Natural killer cell (primary cell): Measurements from ENCODE around the gene MIP. TPM values are rescaled to one million over a fixed set of nuclear protein-coding genes. Genes with fewer than 3 reads are reported as not detected.

Experiments used
- ATAC-seq, 3 donors: fragments of 150-1000 bp in 2 of 3; fragments of 200-7000 bp in 1 of 3; cut with Tn5 transposase; 1 replicate in 1 of 3; 2 replicates in 2 of 3; pipeline ENCODE4 v1.10.0; 2021; ENCODE audit warnings: mild to moderate bottlenecking in 2 of 3, moderate library complexity in 2 of 3
- DNase-seq, 2 donors: peaks; one replicate each; pipeline versions ENCODE4 v3.0.0 to v3.0.0-alpha.2; 2013 to 2021; ENCODE audit warnings: mixed read lengths in 1 of 2
- H3K27ac ChIP-seq: one replicate; pipeline ENCODE4 v1.5.1; 2013; ENCODE audit warnings: mild to moderate bottlenecking, low read length
- H3K27me3 ChIP-seq: one replicate; pipeline ENCODE4 v1.6.1; 2013; ENCODE audit warnings: low read length; ENCODE audit not compliant: control insufficient read depth, insufficient read depth
- H3K36me3 ChIP-seq: one replicate; pipeline ENCODE4 v1.6.1; 2013; ENCODE audit warnings: low read length; ENCODE audit not compliant: control insufficient read depth, insufficient read depth
- H3K4me1 ChIP-seq: one replicate; pipeline ENCODE4 v1.6.1; 2013; ENCODE audit warnings: low read length; ENCODE audit not compliant: control insufficient read depth, insufficient read depth
- H3K4me3 ChIP-seq: one replicate; pipeline ENCODE4 v1.5.1; 2013; ENCODE audit warnings: low read length
- H3K9me3 ChIP-seq: one replicate; pipeline ENCODE4 v1.6.1; 2013; ENCODE audit warnings: low read length; ENCODE audit not compliant: control insufficient read depth, insufficient read depth
- H3K27ac Mint-ChIP-seq, 2 donors: one replicate each; pipeline ENCODE4 v1.8.0; 2022; ENCODE audit warnings: mild to moderate bottlenecking in 2 of 2, mixed read lengths in 2 of 2, moderate library complexity in 1 of 2
- H3K27me3 Mint-ChIP-seq, 2 donors: one replicate each; pipeline ENCODE4 v1.8.0; 2022; ENCODE audit warnings: low read depth in 2 of 2, mixed read lengths in 2 of 2
- H3K36me3 Mint-ChIP-seq: one replicate; pipeline ENCODE4 v1.8.0; 2022; ENCODE audit warnings: mixed read lengths
- H3K4me1 Mint-ChIP-seq, 2 donors: one replicate each; pipeline ENCODE4 v1.8.0; 2022; ENCODE audit warnings: mixed read lengths in 2 of 2
- H3K4me3 Mint-ChIP-seq: one replicate; pipeline ENCODE4 v1.8.0; 2022; ENCODE audit warnings: mild to moderate bottlenecking, moderate library complexity, mixed read lengths
- H3K9me3 Mint-ChIP-seq, 2 donors: one replicate each; pipeline ENCODE4 v1.8.0; 2022; ENCODE audit warnings: mixed read lengths in 2 of 2
- WGBS: methylation state at CpG from one replicate; pipeline ENCODE4 v1.1.7; 2013; ENCODE audit warnings: missing lambda C conversion rate; ENCODE audit not compliant: insufficient coverage; 5-methylcytosine and 5-hydroxymethylcytosine counted together
- intact Hi-C: fragments of 100-400 bp; cut with micrococcal nuclease; formaldehyde crosslinking; loops from one replicate; pipeline ENCODE4 v1.14.2; 2022
- total RNA-seq, 4 donors: library from RNA; stranded (reverse); fragments of 120-200 nt in 1 of 4; gene quantifications; one replicate each; pipeline versions ENCODE4 v1.2.3 to v1.2.4, GENCODE V29; 2013 to 2022
- TF ChIP-seq, protein P1 (sequence below): fragments of 200-600 bp; IDR thresholded peaks from one replicate; pipeline ENCODE4 v1.8.0; 2022; ENCODE audit warnings: antibody characterized with exemption

MIP gene
- total RNA-seq, 3 donors from 2014 or later (not counting 1 experiment from before 2014, with no cell fraction given) = not detected

DNA sequence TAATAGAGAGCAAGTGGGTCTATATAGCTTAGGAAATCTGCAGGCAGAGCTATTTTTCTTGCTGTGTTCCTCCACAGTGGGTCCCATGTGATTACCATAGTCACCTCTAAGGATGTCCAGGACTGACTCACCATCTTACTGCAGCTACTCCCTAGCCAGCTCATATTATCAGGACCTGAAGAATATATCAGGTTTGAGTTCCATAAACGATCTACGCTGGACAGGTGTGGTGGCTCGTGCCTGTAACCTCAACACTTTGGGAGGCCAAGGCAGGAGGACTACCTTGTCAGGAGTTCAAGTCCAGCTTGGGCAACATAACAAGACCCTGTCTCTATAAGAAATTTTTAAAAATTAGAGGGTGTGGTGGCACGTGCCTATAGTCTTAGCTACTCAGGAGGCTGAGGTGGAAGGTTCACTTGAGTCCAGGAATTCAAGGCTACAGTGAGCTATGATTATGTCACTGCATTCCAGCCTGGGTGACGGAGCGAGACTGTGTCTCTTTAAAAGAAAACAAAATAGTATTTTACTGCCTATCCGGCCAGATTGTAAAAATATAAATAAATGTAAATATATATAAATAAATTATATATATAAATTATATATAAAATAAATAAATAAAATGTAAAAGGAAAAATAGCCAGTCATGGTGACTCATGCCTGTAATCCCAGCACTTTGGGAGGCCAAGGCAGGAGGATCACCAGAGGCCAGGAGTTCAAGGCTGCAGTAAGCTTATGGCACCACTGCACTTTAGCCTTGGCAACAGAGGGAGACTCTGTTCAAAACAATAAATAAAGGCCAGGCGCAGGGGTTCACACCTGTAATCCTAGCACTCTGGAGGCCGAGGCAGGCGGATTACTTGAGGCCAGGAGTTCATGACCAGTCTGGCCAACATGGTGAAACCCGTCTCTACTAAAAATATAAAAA, 7.0 kb upstream of the MIP start:
- TF ChIP-seq, protein P1, sequence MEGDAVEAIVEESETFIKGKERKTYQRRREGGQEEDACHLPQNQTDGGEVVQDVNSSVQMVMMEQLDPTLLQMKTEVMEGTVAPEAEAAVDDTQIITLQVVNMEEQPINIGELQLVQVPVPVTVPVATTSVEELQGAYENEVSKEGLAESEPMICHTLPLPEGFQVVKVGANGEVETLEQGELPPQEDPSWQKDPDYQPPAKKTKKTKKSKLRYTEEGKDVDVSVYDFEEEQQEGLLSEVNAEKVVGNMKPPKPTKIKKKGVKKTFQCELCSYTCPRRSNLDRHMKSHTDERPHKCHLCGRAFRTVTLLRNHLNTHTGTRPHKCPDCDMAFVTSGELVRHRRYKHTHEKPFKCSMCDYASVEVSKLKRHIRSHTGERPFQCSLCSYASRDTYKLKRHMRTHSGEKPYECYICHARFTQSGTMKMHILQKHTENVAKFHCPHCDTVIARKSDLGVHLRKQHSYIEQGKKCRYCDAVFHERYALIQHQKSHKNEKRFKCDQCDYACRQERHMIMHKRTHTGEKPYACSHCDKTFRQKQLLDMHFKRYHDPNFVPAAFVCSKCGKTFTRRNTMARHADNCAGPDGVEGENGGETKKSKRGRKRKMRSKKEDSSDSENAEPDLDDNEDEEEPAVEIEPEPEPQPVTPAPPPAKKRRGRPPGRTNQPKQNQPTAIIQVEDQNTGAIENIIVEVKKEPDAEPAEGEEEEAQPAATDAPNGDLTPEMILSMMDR = no peak
- Mint-ChIP-seq H3K27me3 (no peaks in the 10 kb centered on the region), H3K4me3 (no peak overlapping the region), H3K36me3 (no peaks in the 10 kb centered on the region), H3K4me1 (peaks cover 5% of the 10 kb centered on the region in 2 donors), H3K9me3 (no peaks in the 10 kb centered on the region), H3K27ac (no peak overlapping the region)
- WGBS = 89% methylated on average over 8 of the region's 11 CpGs
- Histone ChIP-seq H3K36me3 (no peaks in the 10 kb centered on the region), H3K4me3 (no peak overlapping the region), H3K27ac (no peak overlapping the region), H3K4me1 (peaks cover 4% of the 10 kb centered on the region), H3K27me3 (no peaks in the 10 kb centered on the region), H3K9me3 (no peaks in the 10 kb centered on the region)
- DNase-seq = no peak
- intact Hi-C loops = loop anchor here (10.0 kb wide), 1 partner anchor 207 kb away; the partner anchor contains the start of gene ANKRD52
- no peak for ATAC-seq

DNA sequence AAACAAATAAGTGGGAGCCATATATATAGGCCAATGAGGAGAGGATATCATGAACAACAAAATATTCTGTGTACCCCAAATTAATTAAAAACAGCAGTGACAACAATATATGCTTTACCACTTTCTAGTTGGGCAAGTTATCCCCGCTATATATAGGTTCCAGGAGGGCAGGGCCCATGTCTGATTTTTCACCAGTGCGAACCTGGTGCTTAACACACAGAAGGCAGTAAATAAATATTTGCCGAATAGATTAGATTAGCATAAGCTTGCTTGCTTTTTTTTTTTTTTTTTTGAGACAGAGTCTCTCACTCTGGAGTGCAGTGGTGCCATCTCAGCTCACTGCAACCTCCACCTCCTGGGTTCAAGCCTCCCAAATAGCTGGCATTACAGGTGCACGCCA, 3.4 kb upstream of the MIP start:
- DNase-seq (no peak), ATAC-seq (no peak)
- Histone ChIP-seq H3K4me1 (no peaks in the 10 kb centered on the region), H3K27me3 (no peaks in the 10 kb centered on the region), H3K36me3 (no peaks in the 10 kb centered on the region), H3K27ac (no peak overlapping the region), H3K9me3 (no peaks in the 10 kb centered on the region), H3K4me3 (no peak overlapping the region)
- no peaks in the 10 kb centered on the region for H3K36me3 Mint-ChIP-seq
- H3K4me3 Mint-ChIP-seq = no peak overlapping the region
- intact Hi-C loops = no loop called here
- 95% methylated on average over 4 of the region's 4 CpGs for WGBS
- no peaks in the 10 kb centered on the region for H3K9me3 Mint-ChIP-seq
- peaks cover 0 to 7% of the 10 kb centered on the region in 2 donors for H3K27me3 Mint-ChIP-seq
- TF ChIP-seq, protein P1 = no peak
- no peak overlapping the region for H3K27ac Mint-ChIP-seq
- H3K4me1 Mint-ChIP-seq = no peaks in the 10 kb centered on the region

DNA sequence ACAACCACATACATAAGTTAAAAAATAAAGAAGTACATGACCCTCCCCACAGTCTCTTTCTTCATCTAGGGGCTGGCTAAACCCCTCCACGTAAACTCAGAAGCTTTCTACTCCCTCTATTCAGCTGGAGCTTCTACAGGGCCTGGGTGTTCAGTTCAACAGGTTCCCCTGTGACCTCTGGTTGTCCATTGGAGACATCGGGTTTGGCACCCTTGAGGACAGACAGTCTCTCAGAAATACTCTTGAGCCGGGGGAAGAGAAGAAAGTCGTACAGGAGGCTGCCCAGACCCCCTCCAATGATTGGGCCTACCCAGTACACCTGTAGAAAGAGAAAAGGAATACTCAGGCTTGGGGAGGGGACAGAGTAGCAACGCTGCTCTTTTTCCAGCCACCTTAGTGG, 3.3 kb downstream of the MIP start:
- Mint-ChIP-seq H3K4me3 (peak overlapping the region; percentile 60), H3K27ac (no peak overlapping the region), H3K9me3 (no peaks in the 10 kb centered on the region), H3K36me3 (no peaks in the 10 kb centered on the region), H3K27me3 (peaks cover 0 to 7% of the 10 kb centered on the region in 2 donors), H3K4me1 (peaks cover 14 to 19% of the 10 kb centered on the region in 2 donors)
- 84% methylated on average over 3 of the region's 5 CpGs for WGBS
- no peaks in the 10 kb centered on the region for H3K9me3 ChIP-seq
- H3K27me3 ChIP-seq = no peaks in the 10 kb centered on the region
- H3K36me3 ChIP-seq = no peaks in the 10 kb centered on the region
- H3K4me1 ChIP-seq = peaks cover 13% of the 10 kb centered on the region
- intact Hi-C loops = no loop called here
- H3K27ac ChIP-seq = no peak overlapping the region
- no peak overlapping the region for H3K4me3 ChIP-seq
- TF ChIP-seq, protein P1 = no peak
- DNase-seq = no peak
- no peak for ATAC-seq
